ENCODE measurements around the gene RUBCN.
"Not testable (repeated sequence)": the region's sequence is repeated elsewhere in the genome, so short reads cannot be mapped to it uniquely, and the experiment has no call there.

RUBCN gene

DNA sequence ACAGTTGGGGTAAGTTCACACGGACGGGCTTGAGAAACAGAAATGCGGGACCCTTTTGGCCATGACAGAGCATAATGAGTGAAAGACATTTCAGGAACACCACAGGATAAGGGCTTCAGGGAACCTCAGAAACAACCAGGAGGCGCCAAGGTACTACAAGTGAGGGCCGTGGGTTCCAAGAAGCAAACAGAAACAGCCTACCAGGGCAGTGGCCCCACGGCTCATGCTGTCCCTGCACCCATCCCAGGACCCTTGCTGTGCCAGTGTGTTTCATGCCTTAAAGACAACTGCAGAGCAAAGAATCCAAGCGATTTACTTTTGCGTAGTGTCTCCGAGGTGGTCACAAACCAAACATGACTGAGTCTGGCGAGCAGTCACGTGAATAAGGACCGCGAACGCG is 54.0 kb downstream of the RUBCN start:
- no peaks in the 10 kb centered on the region for H3K4me1 Mint-ChIP-seq (ENCODE audit: low read depth)
- peaks cover 6% of the 10 kb centered on the region for H3K36me3 Mint-ChIP-seq
- no peaks in the 10 kb centered on the region for H3K27me3 Mint-ChIP-seq
- no peak overlapping the region for H3K27ac Mint-ChIP-seq
- H3K9me3 Mint-ChIP-seq (ENCODE audit: low read depth), result no peaks in the 10 kb centered on the region
- H3K4me3 Mint-ChIP-seq, result no peak overlapping the region

DNA sequence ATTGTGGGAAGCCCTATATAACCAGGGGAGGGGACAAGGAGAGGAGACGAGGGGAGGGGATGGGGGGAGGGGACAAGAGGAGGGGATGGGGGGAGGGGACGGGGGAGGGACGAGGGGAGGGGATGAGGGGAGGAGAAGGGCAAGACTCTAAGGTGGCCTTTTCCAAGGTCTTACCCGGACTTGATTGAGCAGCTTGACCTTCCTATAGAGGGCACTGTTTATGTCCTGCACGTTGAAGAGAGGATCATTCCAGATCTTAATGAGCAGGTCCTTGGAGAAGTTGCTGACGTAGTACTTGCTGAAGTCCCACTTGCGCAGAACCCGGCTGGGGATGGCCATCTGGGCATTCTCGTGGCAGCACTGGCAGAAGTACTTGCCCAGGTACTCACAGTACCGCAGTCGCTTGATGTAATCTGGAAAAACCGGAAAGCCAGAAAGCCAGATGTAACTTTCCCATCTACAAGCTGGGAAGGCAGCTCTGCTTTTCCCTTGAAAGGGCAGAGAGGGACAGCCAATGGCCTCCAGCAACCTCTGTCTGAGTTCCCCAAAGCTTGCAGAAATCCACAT is 55.7 kb downstream of the RUBCN start:
- Mint-ChIP-seq H3K36me3 (peaks cover 6% of the 10 kb centered on the region), H3K4me1 (ENCODE audit: low read depth) (no peaks in the 10 kb centered on the region), H3K9me3 (ENCODE audit: low read depth) (no peaks in the 10 kb centered on the region), H3K4me3 (no peak overlapping the region), H3K27me3 (no peaks in the 10 kb centered on the region), H3K27ac (no peak overlapping the region)

DNA sequence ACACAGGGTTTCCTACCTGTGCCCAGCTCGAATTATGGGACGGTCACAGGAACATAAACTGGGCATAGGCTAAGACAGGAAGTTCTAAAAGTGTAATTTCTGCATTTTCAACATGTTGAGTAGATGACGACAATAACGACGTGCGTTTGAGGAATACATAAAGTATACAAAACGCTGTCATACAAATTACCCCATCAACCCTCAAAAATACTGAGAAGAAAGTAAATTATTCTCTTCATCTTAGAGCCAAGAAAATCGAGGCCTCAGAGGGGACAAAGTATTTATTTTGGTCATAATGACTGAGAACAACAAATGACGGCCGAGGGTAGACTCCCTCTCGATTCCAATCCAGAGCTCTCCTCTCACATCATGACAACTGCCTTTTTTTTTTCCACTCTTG is 60.8 kb downstream of the RUBCN start:
- Mint-ChIP-seq H3K9me3 (ENCODE audit: low read depth) (no peaks in the 10 kb centered on the region), H3K4me3 (no peak overlapping the region), H3K27ac (no peak overlapping the region), H3K27me3 (no peaks in the 10 kb centered on the region), H3K4me1 (ENCODE audit: low read depth) (no peaks in the 10 kb centered on the region), H3K36me3 (peaks cover 2% of the 10 kb centered on the region)

DNA sequence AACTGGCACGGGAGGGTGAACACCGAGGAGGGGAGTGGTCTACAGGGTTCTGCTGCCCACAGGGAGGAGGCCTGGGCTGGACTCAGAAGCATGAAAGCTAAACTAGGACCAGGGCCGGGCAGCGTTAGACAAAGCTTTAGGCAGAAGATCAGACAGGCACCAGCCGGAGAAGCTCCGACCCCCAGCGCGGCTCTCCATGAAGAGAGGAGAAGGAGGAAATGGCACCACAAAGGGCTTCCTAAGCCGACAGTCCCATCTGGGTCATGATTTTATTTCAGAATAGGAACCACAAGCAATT is 61.2 kb downstream of the RUBCN start:
- H3K27ac Mint-ChIP-seq, result no peak overlapping the region
- H3K4me1 Mint-ChIP-seq (ENCODE audit: low read depth), result no peaks in the 10 kb centered on the region
- no peaks in the 10 kb centered on the region for H3K9me3 Mint-ChIP-seq (ENCODE audit: low read depth)
- no peaks in the 10 kb centered on the region for H3K27me3 Mint-ChIP-seq
- H3K36me3 Mint-ChIP-seq, result peaks cover 2% of the 10 kb centered on the region
- H3K4me3 Mint-ChIP-seq, result no peak overlapping the region

DNA sequence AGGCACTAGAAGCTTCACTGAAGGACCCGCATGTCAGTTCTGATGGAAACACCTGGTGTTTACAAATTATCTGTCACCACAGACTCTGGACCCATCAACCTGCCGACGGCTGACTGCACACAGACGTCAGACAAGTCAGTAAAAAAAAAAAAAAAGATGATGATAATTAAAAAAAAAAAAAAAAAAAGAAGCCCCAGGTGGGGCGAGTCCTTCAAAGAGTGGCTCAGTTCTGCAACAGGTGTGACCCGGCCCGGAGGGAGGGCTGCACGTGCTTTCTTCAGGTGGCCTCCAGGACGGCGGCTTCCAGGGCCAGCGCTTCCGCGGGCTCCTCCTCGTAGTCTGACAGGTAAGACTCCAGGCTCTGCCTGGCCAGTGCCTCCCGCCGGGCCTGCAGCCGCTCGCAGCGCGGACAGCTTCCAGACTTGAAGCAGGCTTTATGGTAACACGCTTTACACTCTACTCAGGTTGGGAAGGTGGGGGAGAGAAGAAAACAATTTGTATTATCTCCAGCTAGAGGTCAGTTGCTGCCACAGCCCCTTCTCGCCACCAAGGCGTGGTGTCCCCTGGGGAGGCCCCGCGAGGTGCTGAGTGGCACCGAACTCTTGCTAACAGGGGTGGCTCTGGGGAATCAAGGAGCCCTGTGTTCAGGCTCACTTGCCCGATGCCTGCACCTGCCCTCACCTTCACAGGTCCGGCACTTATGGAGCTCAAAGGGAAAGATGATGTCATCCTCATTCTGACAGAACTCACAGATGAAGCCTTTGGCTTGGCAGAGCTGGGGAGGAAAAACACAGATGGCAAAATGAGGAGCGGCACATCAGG is 61.8 kb downstream of the RUBCN start:
- Mint-ChIP-seq H3K36me3 (peaks cover 2% of the 10 kb centered on the region), H3K27ac (no peak overlapping the region), H3K27me3 (no peaks in the 10 kb centered on the region), H3K4me1 (ENCODE audit: low read depth) (no peaks in the 10 kb centered on the region), H3K9me3 (ENCODE audit: low read depth) (no peaks in the 10 kb centered on the region), H3K4me3 (no peak overlapping the region)

DNA sequence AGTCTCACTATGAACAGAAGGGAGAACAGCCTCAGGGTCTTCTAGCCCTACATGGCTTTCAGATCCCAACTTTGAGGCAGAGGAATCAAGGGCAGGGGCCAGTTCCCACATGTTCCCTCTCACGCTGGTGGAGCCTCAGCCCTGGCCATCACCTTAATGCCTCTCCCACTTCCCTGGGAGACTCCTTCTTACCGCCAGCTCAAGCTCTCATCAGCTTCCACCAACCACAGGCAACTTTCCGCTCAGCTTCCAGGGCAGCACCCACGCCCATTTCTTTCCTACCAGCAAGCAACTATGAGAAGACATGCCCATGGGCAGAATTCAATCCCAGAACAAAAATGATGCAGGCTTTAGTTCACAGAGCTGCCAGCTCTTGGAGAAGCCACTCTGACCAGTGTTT is 63.5 kb downstream of the RUBCN start:
- peaks cover 2% of the 10 kb centered on the region for H3K36me3 Mint-ChIP-seq
- H3K4me1 Mint-ChIP-seq (ENCODE audit: low read depth), result no peaks in the 10 kb centered on the region
- no peaks in the 10 kb centered on the region for H3K27me3 Mint-ChIP-seq
- no peaks in the 10 kb centered on the region for H3K9me3 Mint-ChIP-seq (ENCODE audit: low read depth)
- no peak overlapping the region for H3K4me3 Mint-ChIP-seq
- H3K27ac Mint-ChIP-seq, result no peak overlapping the region

DNA sequence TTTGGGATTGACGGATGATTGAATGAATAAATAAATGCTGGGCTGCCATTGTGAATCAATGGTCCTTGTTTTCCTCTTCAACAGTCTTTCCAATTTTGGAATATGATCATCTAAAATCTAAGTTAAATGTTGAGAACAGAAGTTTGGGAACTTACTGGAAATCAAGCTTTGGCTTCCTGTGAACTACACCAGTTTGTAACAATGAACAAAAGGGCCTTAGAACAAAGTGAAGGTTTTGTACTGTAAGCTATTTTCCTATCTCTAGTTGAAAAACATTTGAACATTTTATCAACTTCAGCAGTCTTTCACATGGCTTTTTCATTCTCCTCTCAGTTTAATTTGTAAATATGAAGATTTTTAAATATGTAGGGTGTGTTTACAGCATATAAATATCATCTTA is 66.3 kb downstream of the RUBCN start:
- Mint-ChIP-seq H3K4me1 (ENCODE audit: low read depth) (no peaks in the 10 kb centered on the region), H3K9me3 (ENCODE audit: low read depth) (no peaks in the 10 kb centered on the region), H3K27me3 (no peaks in the 10 kb centered on the region), H3K36me3 (no peaks in the 10 kb centered on the region), H3K4me3 (no peak overlapping the region), H3K27ac (no peak overlapping the region)

DNA sequence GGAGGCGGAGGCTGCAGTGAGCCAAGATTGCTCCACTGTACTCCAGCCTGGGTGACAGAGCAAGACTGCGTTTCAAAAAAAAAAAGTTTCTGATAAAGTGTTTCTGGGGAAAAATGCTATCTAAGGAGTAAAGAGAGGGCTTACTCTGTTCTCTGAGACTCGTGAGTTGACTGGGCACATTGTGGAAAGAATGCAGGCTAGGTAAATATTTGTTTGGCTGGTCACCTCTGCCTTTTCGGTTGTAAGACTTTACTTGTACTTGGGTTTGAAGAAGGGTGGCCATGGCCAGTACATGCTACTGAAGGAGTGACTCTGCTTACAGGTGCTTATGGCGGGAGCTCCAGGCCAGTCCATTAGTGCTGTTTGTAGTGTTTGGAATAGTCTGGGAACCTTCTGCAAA is 68.7 kb downstream of the RUBCN start:
- Mint-ChIP-seq H3K9me3 (ENCODE audit: low read depth) (no peaks in the 10 kb centered on the region), H3K36me3 (no peaks in the 10 kb centered on the region), H3K27me3 (no peaks in the 10 kb centered on the region), H3K4me1 (ENCODE audit: low read depth) (no peaks in the 10 kb centered on the region), H3K4me3 (no peak overlapping the region), H3K27ac (no peak overlapping the region)

DNA sequence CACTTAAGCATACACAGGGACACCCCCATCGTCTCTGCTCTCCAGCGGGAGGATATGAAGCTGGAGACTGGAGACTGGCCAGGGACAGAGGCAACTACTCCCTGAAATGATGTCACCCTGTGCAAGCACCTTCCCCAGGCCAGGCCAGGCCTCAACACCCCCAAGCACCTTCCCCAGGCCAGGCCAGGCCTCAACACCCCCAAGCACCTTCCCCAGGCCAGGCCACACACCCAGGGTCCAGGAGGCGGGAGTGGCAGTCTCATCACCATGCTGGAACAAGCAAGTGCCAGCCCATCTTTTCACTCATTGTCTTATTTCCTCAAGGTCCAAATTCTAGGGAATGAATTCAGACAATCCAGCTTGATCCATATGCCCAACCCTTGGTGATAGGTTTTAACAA is 69.4 kb downstream of the RUBCN start:
- H3K4me1 Mint-ChIP-seq (ENCODE audit: low read depth); H3K9me3 Mint-ChIP-seq (ENCODE audit: low read depth); H3K27me3 Mint-ChIP-seq; H3K27ac Mint-ChIP-seq; H3K36me3 Mint-ChIP-seq; H3K4me3 Mint-ChIP-seq: not testable (repeated sequence)

DNA sequence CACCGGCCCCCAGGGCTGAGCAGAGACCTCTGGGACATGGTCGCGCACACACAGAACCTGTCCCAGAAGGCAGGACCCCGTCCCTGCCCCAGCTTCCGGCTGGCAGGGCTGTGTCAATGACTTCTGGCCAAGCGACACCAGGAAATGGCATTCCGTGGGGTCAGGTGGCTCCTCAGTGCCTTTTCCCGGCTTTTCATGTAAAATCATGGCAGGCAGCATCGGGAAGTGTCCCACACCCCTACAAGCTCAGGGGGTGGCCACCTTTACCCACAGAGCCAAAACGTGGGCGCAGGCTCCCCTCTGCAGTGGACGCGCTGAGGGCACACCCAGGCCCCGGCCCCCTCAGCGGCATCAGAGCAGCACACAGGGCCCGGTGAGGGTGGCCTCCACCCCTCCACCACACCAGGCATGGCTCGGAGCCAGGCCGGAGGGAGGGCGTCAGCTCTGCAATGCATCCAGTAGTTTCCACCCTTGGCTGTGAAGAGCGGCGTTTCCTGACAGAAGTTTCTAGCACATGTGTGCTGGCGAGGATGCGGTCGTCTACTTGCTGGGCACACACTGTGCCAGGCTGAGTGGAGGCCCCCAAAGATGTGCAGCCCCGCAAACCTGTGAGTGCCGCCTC is 70.4 kb downstream of the RUBCN start:
- H3K27ac Mint-ChIP-seq; H3K4me1 Mint-ChIP-seq (ENCODE audit: low read depth); H3K27me3 Mint-ChIP-seq; H3K4me3 Mint-ChIP-seq; H3K9me3 Mint-ChIP-seq (ENCODE audit: low read depth); H3K36me3 Mint-ChIP-seq: not testable (repeated sequence)

DNA sequence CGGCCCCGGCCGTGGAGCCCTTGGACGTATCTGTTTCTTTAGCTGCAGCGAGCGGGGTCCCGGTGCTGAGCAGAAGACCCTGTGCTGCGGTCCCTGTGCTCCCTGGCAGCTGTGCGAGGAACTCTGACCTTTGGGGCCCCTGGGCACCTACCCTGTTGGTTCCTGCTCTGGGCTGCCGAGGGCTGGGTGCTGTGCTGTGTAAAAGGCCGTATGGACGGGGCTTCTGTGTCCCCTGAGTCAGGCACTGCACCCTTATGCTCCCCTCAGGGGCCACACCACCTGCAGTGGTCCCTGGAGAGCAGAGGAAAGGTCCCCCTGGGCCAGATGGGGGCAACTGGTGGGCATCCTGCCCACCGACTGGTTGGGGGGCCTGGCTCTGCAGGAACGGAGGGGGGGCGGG is 71.2 kb downstream of the RUBCN start:
- not testable (repeated sequence) for H3K36me3 Mint-ChIP-seq; H3K4me3 Mint-ChIP-seq; H3K27ac Mint-ChIP-seq; H3K27me3 Mint-ChIP-seq; H3K9me3 Mint-ChIP-seq (ENCODE audit: low read depth); H3K4me1 Mint-ChIP-seq (ENCODE audit: low read depth)

DNA sequence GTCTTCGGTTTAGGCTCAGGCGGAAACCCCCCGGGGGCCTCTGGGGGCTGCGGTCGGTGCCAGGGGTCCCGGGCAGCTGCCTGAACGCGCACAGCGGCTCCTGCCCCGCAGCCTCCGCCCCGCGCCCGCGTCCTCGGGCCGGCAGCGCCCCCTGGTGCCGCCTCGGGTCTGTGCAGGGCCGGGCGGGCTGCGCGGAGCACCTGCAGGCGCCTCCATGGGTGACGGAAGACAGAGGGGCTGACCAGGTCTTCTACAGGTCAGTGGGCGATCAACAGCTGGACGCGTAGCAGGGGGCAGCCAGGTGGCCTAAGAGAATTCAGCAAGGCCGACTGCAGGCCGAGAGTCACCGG is 71.6 kb downstream of the RUBCN start:
- peak overlapping the region; percentile 54 for H3K4me3 Mint-ChIP-seq
- not testable (repeated sequence) for H3K4me1 Mint-ChIP-seq (ENCODE audit: low read depth); H3K27me3 Mint-ChIP-seq; H3K27ac Mint-ChIP-seq; H3K9me3 Mint-ChIP-seq (ENCODE audit: low read depth); H3K36me3 Mint-ChIP-seq

DNA sequence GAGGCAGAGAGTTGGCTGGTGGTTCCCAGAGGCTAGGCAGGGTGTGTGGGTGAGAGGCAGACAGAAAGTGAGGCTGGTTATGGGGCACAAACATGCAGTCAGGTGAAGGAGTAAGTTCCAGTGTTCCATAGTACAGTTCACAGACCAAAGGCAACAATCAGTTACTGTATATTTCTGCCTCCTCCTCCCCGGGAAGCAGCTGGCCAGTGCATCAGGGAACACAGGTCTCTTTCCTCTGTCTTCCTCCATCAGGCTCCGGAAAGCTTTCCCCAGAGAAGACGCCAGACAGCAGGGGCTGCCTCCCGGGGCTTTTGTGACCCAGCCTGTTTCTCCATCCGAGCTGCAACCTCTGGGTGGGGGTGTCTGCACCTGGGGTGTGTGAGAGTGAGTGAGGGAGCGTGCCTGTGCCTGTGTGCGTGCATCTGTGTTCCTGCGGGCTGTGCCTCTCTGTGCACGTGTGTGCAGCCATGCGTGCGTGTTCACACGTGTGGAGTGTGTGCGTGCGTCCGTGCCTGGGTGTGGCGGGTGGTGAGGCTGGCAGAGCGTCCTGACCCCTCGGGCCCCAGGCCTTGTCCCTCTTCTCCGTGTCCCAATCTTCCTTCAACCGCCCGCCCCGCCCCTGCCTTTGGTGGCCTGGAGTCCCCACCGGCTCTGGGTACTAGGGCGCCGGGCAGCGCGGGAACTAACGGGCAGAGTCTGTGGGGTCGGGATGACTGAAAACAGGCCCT is 72.1 kb downstream of the RUBCN start:
- not testable (repeated sequence) for H3K36me3 Mint-ChIP-seq; H3K4me1 Mint-ChIP-seq (ENCODE audit: low read depth)
- peak overlapping the region; percentile 54 for H3K4me3 Mint-ChIP-seq

DNA sequence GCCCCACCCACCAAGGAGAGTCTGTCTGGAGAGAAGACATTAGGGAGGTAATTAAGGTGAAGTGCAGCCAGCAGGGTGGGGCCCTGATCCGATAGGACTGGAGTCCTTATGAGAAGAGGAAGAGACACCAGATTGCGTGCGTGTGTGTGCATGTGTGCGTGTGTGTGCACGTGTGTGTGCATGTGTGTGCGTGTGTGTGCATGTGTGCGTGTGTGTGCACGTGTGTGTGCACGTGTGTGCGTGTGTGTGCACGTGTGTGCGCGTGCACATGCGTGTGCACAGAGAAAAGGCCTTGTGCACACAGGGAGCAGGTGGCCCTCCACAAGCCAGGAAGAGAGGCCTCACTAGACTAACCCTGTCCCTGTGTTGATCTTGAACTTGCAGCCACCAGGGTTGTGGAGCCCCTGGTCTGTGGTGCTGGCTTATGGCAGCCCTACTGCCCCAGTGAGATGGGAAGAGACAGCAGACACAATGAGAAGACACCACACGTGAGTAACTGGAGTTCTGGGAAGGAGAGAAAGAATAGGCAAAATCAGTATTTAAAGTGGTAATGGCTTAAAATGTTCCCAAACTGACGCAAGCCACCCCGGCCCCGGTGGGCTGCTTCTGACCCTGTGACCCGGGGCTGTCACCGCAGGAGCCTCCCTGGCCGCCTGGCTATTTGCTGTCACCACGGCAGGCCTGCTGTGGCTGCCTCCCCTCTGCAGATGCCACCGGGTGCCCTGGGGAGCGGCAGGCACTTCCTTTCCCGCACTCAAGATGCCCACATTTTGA is 73.2 kb downstream of the RUBCN start:
- H3K36me3 Mint-ChIP-seq; H3K27me3 Mint-ChIP-seq; H3K9me3 Mint-ChIP-seq (ENCODE audit: low read depth); H3K4me1 Mint-ChIP-seq (ENCODE audit: low read depth); H3K27ac Mint-ChIP-seq; H3K4me3 Mint-ChIP-seq: not testable (repeated sequence)

More for the DNA sequence above, 72.1 kb downstream of the RUBCN start:
- peak overlapping the region; percentile 22 for H3K27ac Mint-ChIP-seq
- not testable (repeated sequence) for H3K9me3 Mint-ChIP-seq (ENCODE audit: low read depth); H3K27me3 Mint-ChIP-seq

DNA sequence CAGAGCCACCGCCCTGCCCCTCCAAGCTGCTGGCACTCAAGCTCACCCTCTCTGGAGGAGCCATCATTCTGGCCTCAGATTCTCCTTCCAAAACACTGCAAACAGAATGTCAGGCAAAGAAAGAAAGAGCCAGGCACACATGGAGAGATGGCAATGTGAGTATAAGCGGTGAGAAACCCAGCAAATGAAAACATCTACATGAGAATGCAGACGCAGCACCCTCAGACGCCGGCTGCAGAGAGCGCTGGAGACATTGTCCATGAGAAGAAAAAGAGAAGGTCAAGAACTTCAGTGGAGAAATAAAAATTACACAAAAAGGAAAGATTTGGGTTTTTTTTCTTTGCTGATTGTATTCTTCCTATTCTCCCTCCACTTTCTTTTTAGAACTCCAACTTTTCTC is 74.4 kb downstream of the RUBCN start:
- H3K4me3 Mint-ChIP-seq; H3K36me3 Mint-ChIP-seq; H3K9me3 Mint-ChIP-seq (ENCODE audit: low read depth); H3K27ac Mint-ChIP-seq; H3K4me1 Mint-ChIP-seq (ENCODE audit: low read depth); H3K27me3 Mint-ChIP-seq: not testable (repeated sequence)

Measured in activated naive CD8-positive, alpha-beta T cell (primary cell).